GM23338 (cell line): ENCODE measurements around the gene RASSF1.

Experiments used
- CREB1 ChIP-seq: fragments of 250-450 bp; sonication (Bioruptor Pico); IDR thresholded peaks from 2 replicates; pipeline ENCODE4 v1.5.0; 2020; ENCODE audit warnings: low read depth, mild to moderate bottlenecking, moderate library complexity
- CTCF ChIP-seq, 2 experiments: fragments of 200-600 bp in 1 of 2; sonication (generic) in 1 of 2; conservative IDR thresholded peaks; 2 replicates each; pipeline versions ENCODE4 v1.5.1 to v1.6.1; 2016 to 2017; ENCODE audit warnings: antibody characterized with exemption in 2 of 2, low read depth in 2 of 2, mild to moderate bottlenecking in 2 of 2, moderate library complexity in 1 of 2
- ETS1 ChIP-seq: IDR thresholded peaks from 2 replicates; pipeline ENCODE4 v1.6.1; 2016; ENCODE audit warnings: antibody characterized with exemption
- EZH2 ChIP-seq: fragments of 200-600 bp; sonication (generic); IDR thresholded peaks from one replicate; pipeline ENCODE4 v1.8.0; 2017; ENCODE audit warnings: antibody characterized with exemption, mild to moderate bottlenecking, low read depth; ENCODE audit not compliant: unreplicated experiment
- EZH2phosphoT487 ChIP-seq: fragments of 200-600 bp; sonication (generic); IDR thresholded peaks from one replicate; pipeline ENCODE4 v1.8.1; 2018; ENCODE audit warnings: antibody characterized with exemption; ENCODE audit not compliant: unreplicated experiment
- JUNB ChIP-seq: IDR thresholded peaks from one replicate; pipeline ENCODE4 v1.6.1; 2016; ENCODE audit warnings: antibody characterized with exemption; ENCODE audit not compliant: unreplicated experiment
- NANOG ChIP-seq: IDR thresholded peaks from 2 replicates; pipeline ENCODE4 v1.6.1; 2016; ENCODE audit warnings: antibody characterized with exemption, borderline replicate concordance
- POLR2AphosphoS5 ChIP-seq: IDR thresholded peaks from 2 replicates; pipeline ENCODE4 v1.6.1; 2016; ENCODE audit warnings: antibody characterized with exemption, low read depth
- REST ChIP-seq: IDR thresholded peaks from one replicate; pipeline ENCODE4 v1.6.1; 2018; ENCODE audit warnings: antibody characterized with exemption; ENCODE audit not compliant: unreplicated experiment
- STAT1 ChIP-seq: IDR thresholded peaks from one replicate; pipeline ENCODE4 v1.6.1; 2016; ENCODE audit warnings: antibody characterized with exemption; ENCODE audit not compliant: unreplicated experiment
- ZNF114 ChIP-seq: fragments of 250-450 bp; sonication (Bioruptor Pico); IDR thresholded peaks from 2 replicates; pipeline ENCODE4 v1.5.0; 2020; ENCODE audit warnings: mild to moderate bottlenecking, moderate library complexity
- ZNF331 ChIP-seq: fragments of 250-450 bp; sonication (Bioruptor Pico); IDR thresholded peaks from 2 replicates; pipeline ENCODE4 v1.5.0; 2020; ENCODE audit warnings: low read depth, mild to moderate bottlenecking, moderate library complexity

- TF ChIP-seq CTCF (conservative IDR thresholded peaks at IDR 0.05; ENCODE audit: low read depth in 2 of 2) (no peak), JUNB (no peak), EZH2 (no peak), EZH2phosphoT487 (no peak), REST (no peak), POLR2AphosphoS5 (no peak), STAT1 (no peak), CREB1 (CRISPR knock-in tag) (no peak), ZNF114 (no peak), NANOG (no peak), ETS1 (no peak), ZNF331 (no peak)
Measured at GRCh38 chr3:50299638-50299928, 41.1 kb downstream of the RASSF1 start.
